Large intestine (tissue), 3 donors: Measurements from ENCODE around the gene MEP1A. TPM values are rescaled to one million over a fixed set of nuclear protein-coding genes. Genes with fewer than 3 reads are reported as not detected.
"Not testable (repeated sequence)": the region's sequence is repeated elsewhere in the genome, so short reads cannot be mapped to it uniquely, and the experiment has no call there.

ENCODE experiments used
- DNase-seq, 2 donors: peaks; one replicate each; pipeline versions ENCODE4 v3.0.0 to v3.0.0-alpha.2; 2013
- H3K27ac ChIP-seq: one replicate; pipeline ENCODE4 v1.5.1; 2013; ENCODE audit warnings: low read length
- H3K27me3 ChIP-seq: 2 replicates; pipeline ENCODE4 v1.6.1; 2013; ENCODE audit warnings: low read length; ENCODE audit not compliant: control insufficient read depth, insufficient read depth
- H3K36me3 ChIP-seq: 2 replicates; pipeline ENCODE4 v1.6.1; 2013; ENCODE audit warnings: low read length; ENCODE audit not compliant: control insufficient read depth, insufficient read depth
- H3K4me1 ChIP-seq: one replicate; pipeline ENCODE4 v1.6.1; 2013; ENCODE audit warnings: low read length; ENCODE audit not compliant: control insufficient read depth, insufficient read depth
- H3K4me3 ChIP-seq: one replicate; pipeline ENCODE4 v1.5.1; 2013; ENCODE audit warnings: low read length
- H3K9me3 ChIP-seq: one replicate; pipeline ENCODE4 v1.6.1; 2013; ENCODE audit warnings: mild to moderate bottlenecking, low read depth, low read length, moderate library complexity; ENCODE audit not compliant: control insufficient read depth
- WGBS: methylation state at CpG from one replicate; pipeline ENCODE4 v1.1.5; 2013; ENCODE audit warnings: low lambda C conversion rate; ENCODE audit not compliant: insufficient coverage; 5-methylcytosine and 5-hydroxymethylcytosine counted together
- polyA plus RNA-seq: library from polyadenylated mRNA; unstranded; fragments of 120-200 nt; gene quantifications from one replicate; pipeline ENCODE4 v1.2.1, GENCODE V29; 2013

MEP1A gene
- polyA plus RNA-seq, 1 donor: 649 TPM

DNA sequence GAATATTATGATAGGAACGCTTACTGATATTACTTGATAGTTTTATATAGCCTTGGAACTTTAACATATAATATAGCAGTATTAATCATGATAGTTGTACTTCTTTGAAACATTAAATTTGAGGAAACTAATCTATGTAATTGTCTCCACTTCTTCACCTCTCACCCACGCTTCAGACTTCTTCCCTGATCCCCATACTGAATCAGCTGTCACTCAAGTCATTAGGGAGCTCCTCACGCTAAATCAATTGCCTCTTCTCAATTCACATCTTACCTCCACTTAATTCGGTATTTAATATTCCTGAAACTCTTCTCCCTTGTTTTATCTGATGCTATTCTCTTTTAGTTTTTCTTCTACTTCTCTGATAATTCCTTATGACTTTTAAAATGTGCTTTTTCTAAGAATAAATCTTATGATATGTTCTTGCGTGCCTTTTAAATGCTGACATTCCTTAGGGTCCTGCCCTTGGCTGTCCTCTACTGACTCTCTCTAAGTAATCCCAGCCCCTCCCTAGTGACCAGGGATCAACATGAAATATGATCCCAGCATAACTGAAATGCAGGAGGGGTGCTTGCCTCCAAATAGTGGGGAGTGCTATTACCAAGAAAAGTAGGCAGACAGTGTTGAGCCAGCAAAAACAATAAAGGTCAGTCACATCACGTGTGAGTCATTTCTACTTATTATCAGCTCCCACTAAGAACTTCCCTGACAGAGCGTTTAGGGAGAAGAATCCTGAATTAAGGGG is 36.5 kb upstream of the MEP1A start:
- Histone ChIP-seq H3K36me3 (no peaks in the 10 kb centered on the region), H3K27ac (no peak overlapping the region), H3K27me3 (no peaks in the 10 kb centered on the region), H3K4me1 (peaks cover 5% of the 10 kb centered on the region), H3K9me3 (no peaks in the 10 kb centered on the region), H3K4me3 (no peak overlapping the region)
- WGBS: 72% methylated on average over 4 of the region's 7 CpGs
- DNase-seq: peak in 1 of 2 donors; percentile 67

DNA sequence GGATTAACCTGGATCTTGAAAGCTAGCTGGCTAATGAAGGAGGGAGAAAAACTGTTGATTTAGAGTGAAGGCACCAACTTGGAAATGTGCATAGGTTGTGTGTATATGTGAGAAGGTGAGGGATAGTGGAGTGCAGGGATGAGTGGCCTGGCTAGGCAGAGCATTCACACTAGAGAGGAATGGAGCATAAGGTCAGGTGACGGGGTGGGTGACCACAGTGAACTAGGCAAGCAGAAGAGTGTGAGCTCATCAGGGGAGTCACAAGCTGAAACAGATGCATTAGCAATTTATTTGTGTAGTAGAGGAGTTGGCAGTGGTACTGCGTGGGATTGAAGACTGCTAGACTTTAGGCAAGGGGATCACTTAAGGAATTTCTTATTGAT is 36.0 kb upstream of the MEP1A start:
- Histone ChIP-seq H3K36me3 (no peaks in the 10 kb centered on the region), H3K9me3 (no peaks in the 10 kb centered on the region), H3K27ac (no peak overlapping the region), H3K4me1 (peaks cover 5% of the 10 kb centered on the region), H3K27me3 (no peaks in the 10 kb centered on the region), H3K4me3 (no peak overlapping the region)
- DNase-seq: no peak
- no CpG with 5 or more reads among the region's 2 CpGs for WGBS

DNA sequence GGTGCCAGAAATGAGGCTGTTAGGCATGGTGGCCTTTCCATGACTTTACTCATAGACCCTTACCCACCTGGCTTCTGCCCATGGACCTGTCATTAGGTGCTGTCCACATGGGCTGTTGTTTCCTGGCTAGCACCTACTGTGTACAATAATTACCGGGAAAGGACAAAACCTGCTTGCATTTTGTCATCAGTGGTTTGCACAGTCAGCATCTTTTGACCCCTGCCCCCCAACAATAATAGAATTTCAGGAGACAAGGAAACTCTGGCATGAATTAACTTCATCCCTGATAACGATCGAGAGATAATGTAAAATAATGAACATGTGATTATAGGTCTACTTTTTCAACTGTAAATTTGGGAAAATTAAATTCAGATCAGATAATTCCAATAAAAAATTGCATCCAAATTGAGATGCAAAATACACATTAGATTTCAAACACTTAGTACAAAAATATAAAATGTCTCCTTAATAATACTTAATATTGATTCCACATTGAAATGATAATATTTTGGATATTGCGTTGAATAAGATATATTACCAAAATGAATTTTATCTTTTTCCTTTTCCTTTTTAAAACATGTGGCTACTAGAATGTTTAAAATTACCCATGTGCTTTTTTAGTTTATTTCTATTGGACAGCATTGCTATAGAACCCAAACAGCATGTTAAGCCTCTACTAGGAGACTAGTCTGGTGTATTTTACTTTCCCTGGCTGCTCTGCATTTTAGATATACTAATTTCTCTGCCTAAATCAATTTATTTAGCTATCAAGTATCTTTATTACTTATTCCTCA is 34.0 kb upstream of the MEP1A start:
- no peak for DNase-seq
- Histone ChIP-seq H3K27me3 (no peaks in the 10 kb centered on the region), H3K36me3 (no peaks in the 10 kb centered on the region), H3K27ac (no peak overlapping the region), H3K4me1 (peaks cover 5% of the 10 kb centered on the region), H3K4me3 (no peak overlapping the region), H3K9me3 (no peaks in the 10 kb centered on the region)
- WGBS: 83% methylated on average over 3 of the region's 4 CpGs

DNA sequence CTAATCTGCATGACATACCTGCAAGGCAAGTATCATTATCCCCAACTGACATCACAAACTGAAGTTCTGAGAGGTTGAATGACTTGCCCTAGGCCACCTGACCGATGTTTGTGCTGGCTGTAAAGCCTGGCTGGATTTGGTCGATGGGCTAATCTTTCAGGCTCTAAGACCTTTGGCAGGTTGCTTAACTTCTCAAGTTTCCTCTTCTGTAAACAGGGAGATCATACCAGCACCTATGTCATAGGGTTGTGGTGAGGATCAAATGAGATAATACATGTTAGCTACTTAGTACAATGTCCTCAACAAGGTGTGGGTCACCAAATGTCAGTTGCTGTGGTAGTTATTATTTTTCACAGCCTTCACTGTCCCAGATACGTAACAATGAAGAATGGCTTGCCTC is 32.3 kb upstream of the MEP1A start:
- Histone ChIP-seq H3K27ac (peak overlapping the region; percentile 61), H3K9me3 (no peaks in the 10 kb centered on the region), H3K4me3 (no peak overlapping the region), H3K27me3 (no peaks in the 10 kb centered on the region), H3K36me3 (no peaks in the 10 kb centered on the region), H3K4me1 (peaks cover 5% of the 10 kb centered on the region)
- 80% methylated on average over 1 of the region's 3 CpGs for WGBS
- DNase-seq: peak; percentile 71 to 80

DNA sequence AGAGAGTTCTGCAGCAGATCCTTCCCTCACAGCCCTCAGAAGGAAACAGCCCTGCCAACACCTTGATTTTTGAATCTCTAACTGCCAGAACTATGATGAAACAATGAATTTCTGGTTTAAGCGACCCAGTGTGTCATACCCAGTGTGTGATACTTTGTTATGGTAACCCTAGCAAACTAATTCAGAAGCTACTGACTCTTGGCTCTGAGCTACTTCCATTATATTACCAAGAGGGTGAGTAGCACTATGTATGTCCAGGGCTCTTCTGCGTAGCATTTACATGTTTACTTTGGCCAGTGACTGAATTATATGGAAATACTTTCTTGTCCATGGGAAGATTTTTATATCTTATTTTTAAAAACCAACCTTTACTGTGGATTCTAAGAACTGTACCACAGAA is 29.7 kb upstream of the MEP1A start:
- DNase-seq: no peak
- Histone ChIP-seq H3K4me1 (peaks cover 5% of the 10 kb centered on the region), H3K4me3 (no peak overlapping the region), H3K9me3 (no peaks in the 10 kb centered on the region), H3K36me3 (no peaks in the 10 kb centered on the region), H3K27me3 (no peaks in the 10 kb centered on the region), H3K27ac (no peak overlapping the region)
- no CpG with 5 or more reads among the region's 2 CpGs for WGBS

DNA sequence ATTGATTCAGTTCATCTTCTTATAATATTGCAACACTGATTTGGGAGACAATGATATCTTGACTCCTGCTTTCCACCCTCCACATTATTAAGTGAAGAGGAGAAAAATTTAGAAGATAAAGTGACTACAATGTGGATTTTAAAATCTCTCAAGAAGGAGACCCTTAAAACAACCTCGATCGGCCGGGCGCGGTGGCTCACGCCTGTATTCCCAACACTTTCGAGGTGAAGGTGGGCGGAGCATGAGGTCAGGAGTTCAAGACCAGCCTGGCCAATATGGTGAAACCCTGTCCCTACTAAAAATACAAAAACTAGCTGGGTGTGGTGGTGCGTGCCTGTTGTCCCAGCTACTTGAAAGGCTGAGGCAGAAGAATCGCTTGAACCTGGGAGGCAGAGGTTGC is 28.9 kb upstream of the MEP1A start:
- not testable (repeated sequence) for H3K27me3 ChIP-seq, H3K4me3 ChIP-seq, H3K27ac ChIP-seq, H3K9me3 ChIP-seq, H3K4me1 ChIP-seq, H3K36me3 ChIP-seq, DNase-seq
- WGBS: 100% methylated on average over 3 of the region's 10 CpGs

DNA sequence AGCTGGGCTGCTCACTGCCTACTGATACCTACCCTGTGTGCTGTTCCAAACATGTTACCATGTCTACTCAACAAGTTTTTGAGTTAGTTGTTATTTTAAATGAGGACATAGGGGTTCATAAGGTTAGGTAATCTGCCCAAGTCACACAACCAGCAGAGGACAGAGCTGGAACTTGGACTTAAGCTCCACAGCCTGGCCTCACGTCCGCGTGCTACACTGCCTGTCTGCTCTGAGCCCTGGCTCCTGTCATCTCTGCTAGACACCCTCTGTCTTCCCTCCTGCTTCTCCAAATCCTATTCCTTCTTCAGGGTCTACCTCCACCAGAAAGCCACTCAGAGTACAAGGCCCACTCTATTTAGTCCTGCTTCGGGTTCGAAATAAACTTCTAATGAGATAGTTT is 28.2 kb upstream of the MEP1A start:
- H3K4me1 ChIP-seq: peaks cover 5% of the 10 kb centered on the region
- DNase-seq: peak; percentile 22 to 41
- H3K9me3 ChIP-seq: no peaks in the 10 kb centered on the region
- H3K27ac ChIP-seq: no peak overlapping the region
- H3K27me3 ChIP-seq: no peaks in the 10 kb centered on the region
- no peak overlapping the region for H3K4me3 ChIP-seq
- WGBS: no CpG with 5 or more reads among the region's 5 CpGs
- no peaks in the 10 kb centered on the region for H3K36me3 ChIP-seq

DNA sequence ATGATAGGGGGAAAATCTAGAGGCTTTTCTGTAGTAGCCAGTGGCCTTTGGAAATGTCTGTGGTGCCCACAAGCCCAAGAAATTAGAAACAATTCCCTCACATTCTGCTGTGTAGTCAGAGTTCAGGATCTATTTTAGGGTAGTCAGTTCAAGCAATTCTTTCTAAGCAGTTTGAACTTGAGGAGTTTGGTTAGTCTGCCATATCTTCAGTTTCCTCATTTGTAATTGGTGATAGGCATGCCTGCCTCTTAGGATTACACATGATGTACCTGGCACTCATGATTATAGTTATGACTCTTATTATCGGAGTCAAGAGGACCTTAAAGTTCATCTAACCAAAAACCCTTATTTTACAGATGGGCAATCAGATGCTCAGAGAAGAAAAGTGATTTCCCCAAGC is 21.2 kb upstream of the MEP1A start:
- no peaks in the 10 kb centered on the region for H3K27me3 ChIP-seq
- 80% methylated on average over 1 of the region's 1 CpG for WGBS
- H3K9me3 ChIP-seq: peaks cover 3% of the 10 kb centered on the region
- no peak overlapping the region for H3K27ac ChIP-seq
- H3K36me3 ChIP-seq: no peaks in the 10 kb centered on the region
- H3K4me1 ChIP-seq: peaks cover 11% of the 10 kb centered on the region
- DNase-seq: no peak
- no peak overlapping the region for H3K4me3 ChIP-seq

DNA sequence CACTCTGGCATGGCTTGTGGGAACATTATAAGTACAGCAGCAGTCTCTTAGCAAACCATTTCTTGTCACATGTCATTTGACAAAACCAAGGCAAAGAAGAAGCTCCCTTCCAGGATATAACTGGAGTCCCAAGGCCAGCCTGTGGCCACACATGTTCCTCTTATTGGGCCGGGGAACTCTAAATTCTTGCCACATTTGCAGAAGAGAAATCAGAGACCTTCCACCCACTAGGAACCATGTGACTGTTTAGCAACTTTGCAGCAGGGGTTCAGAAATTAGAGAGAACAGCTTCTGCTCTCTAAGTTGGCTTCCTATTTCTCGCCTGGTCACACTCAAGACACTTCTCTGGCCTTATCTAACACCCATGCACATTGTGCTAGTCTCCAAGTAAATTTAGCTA is 20.4 kb upstream of the MEP1A start:
- H3K36me3 ChIP-seq: no peaks in the 10 kb centered on the region
- H3K4me3 ChIP-seq: no peak overlapping the region
- peak overlapping the region; percentile 68 for H3K27ac ChIP-seq
- peaks cover 3% of the 10 kb centered on the region for H3K9me3 ChIP-seq
- H3K4me1 ChIP-seq: peaks cover 11% of the 10 kb centered on the region
- H3K27me3 ChIP-seq: no peaks in the 10 kb centered on the region
- WGBS: 83% methylated on average over 1 of the region's 2 CpGs
- DNase-seq: peak in 1 of 2 donors; percentile 56

DNA sequence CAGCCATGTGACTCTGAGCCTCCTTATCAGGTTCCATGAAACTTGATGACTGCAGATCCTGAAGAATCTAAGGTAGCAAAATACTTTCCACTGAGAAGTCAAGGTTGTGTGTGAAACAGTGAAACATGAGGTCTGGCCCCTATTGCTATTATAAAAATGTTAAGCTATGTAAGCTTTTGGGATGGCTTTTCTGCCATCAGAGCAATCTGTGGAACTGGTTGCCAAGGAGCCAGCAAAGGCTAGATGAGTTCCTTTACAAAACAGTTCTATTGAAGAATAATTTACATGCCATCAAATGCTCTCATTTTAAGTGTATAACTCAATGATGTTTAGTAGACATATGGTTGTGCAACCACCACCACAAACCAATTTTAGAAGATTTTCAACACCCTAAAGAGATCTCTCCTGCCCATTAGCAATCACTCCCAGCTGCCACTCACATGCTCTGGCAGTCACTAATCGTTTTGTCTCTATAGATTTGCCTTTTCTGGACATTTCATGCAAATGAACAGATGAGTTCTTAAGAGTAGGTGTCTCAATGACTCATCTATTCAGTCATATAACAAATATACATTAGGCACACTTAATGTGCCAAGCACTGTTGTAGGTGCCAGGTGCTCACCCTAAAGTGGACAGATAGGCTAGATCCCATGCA is 19.9 kb upstream of the MEP1A start:
- no peak for DNase-seq
- Histone ChIP-seq H3K9me3 (peaks cover 3% of the 10 kb centered on the region), H3K36me3 (no peaks in the 10 kb centered on the region), H3K4me1 (peaks cover 11% of the 10 kb centered on the region), H3K27me3 (no peaks in the 10 kb centered on the region), H3K4me3 (no peak overlapping the region), H3K27ac (peak overlapping the region; percentile 68)
- WGBS: no CpG with 5 or more reads among the region's 1 CpG
